Fibroblast of villous mesenchyme (primary cell): ENCODE measurements around the gene SUPT3H. TPM values are rescaled to one million over a fixed set of nuclear protein-coding genes. Genes with fewer than 3 reads are reported as not detected.

Source experiments
- DNase-seq: peaks from one replicate; pipeline ENCODE4 v3.0.0-alpha.2; 2010; ENCODE audit warnings: low read depth
- H3K4me3 ChIP-seq: 2 replicates; pipeline ENCODE4 v1.5.1; 2011; ENCODE audit warnings: low read depth, mild to moderate bottlenecking, low read length
- CTCF ChIP-seq: IDR thresholded peaks from 2 replicates; pipeline ENCODE4 v1.5.1; 2012; ENCODE audit warnings: low read depth, mild to moderate bottlenecking, low read length; ENCODE audit not compliant: insufficient read depth
- total RNA-seq: library from RNA; depleted of rRNA; stranded (reverse); fragments of >200 nt; gene quantifications from 2 replicates; pipeline ENCODE4 v1.2.3, GENCODE V29; 2012

SUPT3H gene
- total RNA-seq, 1 donor, result 7.8 TPM

- H3K4me3 ChIP-seq, result no peak overlapping the region
- TF ChIP-seq CTCF, result no peak
- DNase-seq, result peak; percentile 23
These were observed 10.6 kb upstream of the SUPT3H start for GRCh38 chr6:45388328-45388727.

- no peak for TF ChIP-seq CTCF
- DNase-seq, result no peak
- H3K4me3 ChIP-seq, result no peak overlapping the region
These were observed 9.5 kb upstream of the SUPT3H start for GRCh38 chr6:45387236-45387635.

DNA sequence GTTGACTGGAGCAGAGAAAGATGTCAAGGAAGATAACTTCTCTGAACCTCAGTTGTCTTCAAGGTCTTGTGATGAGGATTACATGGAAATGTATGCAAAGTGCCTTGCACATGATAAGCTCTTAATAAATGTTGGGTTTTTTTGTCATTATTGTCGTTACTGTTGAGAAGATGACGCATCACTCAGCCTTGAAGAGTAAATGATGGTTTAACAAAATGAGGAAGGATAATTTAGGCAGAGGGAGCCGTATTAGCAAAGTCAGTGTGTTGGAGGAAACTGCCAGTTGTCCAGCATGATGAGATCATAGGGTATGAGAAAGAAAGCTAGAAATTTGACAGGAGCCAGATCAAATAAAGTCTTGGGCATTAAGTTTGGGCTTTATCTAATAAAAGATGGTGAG, 8.8 kb upstream of the SUPT3H start:
- no peak overlapping the region for H3K4me3 ChIP-seq
- TF ChIP-seq CTCF, result no peak
- no peak for DNase-seq

GRCh38 chr6:45382391-45382790, 4.7 kb upstream of the SUPT3H start:
- TF ChIP-seq CTCF, result no peak
- no peak for DNase-seq
- no peak overlapping the region for H3K4me3 ChIP-seq

GRCh38 chr6:45378334-45378926, 696 bp upstream of the SUPT3H start:
- peak; percentile 72 for DNase-seq
- TF ChIP-seq CTCF, result peak; percentile 1
- peak overlapping the region; percentile 88 for H3K4me3 ChIP-seq

- H3K4me3 ChIP-seq, result peak overlapping the region; percentile 88
- TF ChIP-seq CTCF, result no peak
- DNase-seq, result no peak
These were observed 636 bp downstream of the SUPT3H start for GRCh38 chr6:45377043-45377553.
